ENCODE measurements around the gene HOXB4. TPM values are rescaled to one million over a fixed set of nuclear protein-coding genes. Genes with fewer than 3 reads are reported as not detected.

Gene HOXB4
- total and polyA plus RNA-seq, 2 donors from 2014 or later, result 4.4 to 22.6 TPM

GRCh38 chr17:48553190-48553547, 25.0 kb downstream of the HOXB4 start:
- H3K9ac ChIP-seq (ENCODE audit: low read length in 3 of 3), result peak overlapping the region in 2 of 3 donors; percentile 26 to 57
- no peaks in the 10 kb centered on the region for H3K27me3 ChIP-seq (ENCODE audit: control insufficient read depth, insufficient read depth, low read length)
- DNase-seq (no peak), FAIRE-seq (no peak)
- intact Hi-C loops (cut with DNase I), result no loop called here
- peak overlapping the region; percentile 59 to 65 for H3K27ac ChIP-seq (ENCODE audit: low read depth in 2 of 2, low read length in 2 of 2)
- H3K4me3 ChIP-seq (ENCODE audit: low read length in 3 of 3), result peak overlapping the region in 2 of 3 donors; percentile 5 to 11
- H3K4me1 ChIP-seq (ENCODE audit: control insufficient read depth in 2 of 3, insufficient read depth in 2 of 3, low read depth in 1 of 3, low read length in 3 of 3), result peaks cover 12 to 25% (median 12%) of the 10 kb centered on the region in 3 donors
- TF ChIP-seq CTCF (IDR thresholded peaks at IDR 0.05; ENCODE audit: borderline replicate concordance, extremely low read depth, insufficient read depth), result no peak
- peaks cover 0 to 3% (median 2%) of the 10 kb centered on the region in 3 donors for H3K36me3 ChIP-seq (ENCODE audit: control insufficient read depth in 2 of 3, insufficient read depth in 3 of 3, low read length in 3 of 3)
- no peaks in the 10 kb centered on the region for H3K9me3 ChIP-seq (ENCODE audit: control insufficient read depth in 2 of 3, insufficient read depth in 1 of 3, low read length in 3 of 3)

GRCh38 chr17:48552466-48553189, 25.5 kb downstream of the HOXB4 start:
- intact Hi-C loops (cut with DNase I), result no loop called here
- FAIRE-seq (no peak), DNase-seq (peak in 4 of 5 donors; percentile 82 to 91 (median 88))
- no peak for TF ChIP-seq CTCF (IDR thresholded peaks at IDR 0.05; ENCODE audit: borderline replicate concordance, extremely low read depth, insufficient read depth)
- H3K27me3 ChIP-seq (ENCODE audit: control insufficient read depth, insufficient read depth, low read length), result no peaks in the 10 kb centered on the region
- peaks cover 0 to 3% (median 2%) of the 10 kb centered on the region in 3 donors for H3K36me3 ChIP-seq (ENCODE audit: control insufficient read depth in 2 of 3, insufficient read depth in 3 of 3, low read length in 3 of 3)
- H3K9ac ChIP-seq (ENCODE audit: low read length in 3 of 3), result peak overlapping the region in 2 of 3 donors; percentile 26 to 57
- H3K4me3 ChIP-seq (ENCODE audit: low read length in 3 of 3), result peak overlapping the region; percentile 5 to 25 (median 11)
- peak overlapping the region; percentile 84 to 85 for H3K27ac ChIP-seq (ENCODE audit: low read depth in 2 of 2, low read length in 2 of 2)
- peaks cover 12 to 25% (median 16%) of the 10 kb centered on the region in 3 donors for H3K4me1 ChIP-seq (ENCODE audit: control insufficient read depth in 2 of 3, insufficient read depth in 2 of 3, low read depth in 1 of 3, low read length in 3 of 3)
- no peaks in the 10 kb centered on the region for H3K9me3 ChIP-seq (ENCODE audit: control insufficient read depth in 2 of 3, insufficient read depth in 1 of 3, low read length in 3 of 3)

GRCh38 chr17:48551596-48552465, 26.3 kb downstream of the HOXB4 start:
- FAIRE-seq, result no peak
- intact Hi-C loops (cut with DNase I), result no loop called here
- peaks cover 0 to 3% (median 2%) of the 10 kb centered on the region in 3 donors for H3K36me3 ChIP-seq (ENCODE audit: control insufficient read depth in 2 of 3, insufficient read depth in 3 of 3, low read length in 3 of 3)
- H3K27me3 ChIP-seq (ENCODE audit: control insufficient read depth, insufficient read depth, low read length), result no peaks in the 10 kb centered on the region
- peaks cover 7 to 24% (median 20%) of the 10 kb centered on the region in 3 donors for H3K4me1 ChIP-seq (ENCODE audit: control insufficient read depth in 2 of 3, insufficient read depth in 2 of 3, low read depth in 1 of 3, low read length in 3 of 3)
- DNase-seq, result peak in 1 of 5 donors; percentile 38
- no peaks in the 10 kb centered on the region for H3K9me3 ChIP-seq (ENCODE audit: control insufficient read depth in 2 of 3, insufficient read depth in 1 of 3, low read length in 3 of 3)
- peak overlapping the region in 1 of 3 donors; percentile 27 for H3K4me3 ChIP-seq (ENCODE audit: low read length in 3 of 3)
- TF ChIP-seq CTCF (IDR thresholded peaks at IDR 0.05; ENCODE audit: borderline replicate concordance, extremely low read depth, insufficient read depth), result no peak
- peak overlapping the region in 2 of 3 donors; percentile 17 to 48 for H3K9ac ChIP-seq (ENCODE audit: low read length in 3 of 3)
- peak overlapping the region; percentile 84 to 85 for H3K27ac ChIP-seq (ENCODE audit: low read depth in 2 of 2, low read length in 2 of 2)
